HG02840 (cell line): ENCODE data around the gene MMADHC.
"Not testable (repeated sequence)": the region's sequence is repeated elsewhere in the genome, so short reads cannot be mapped to it uniquely, and the experiment has no call there.

Experiments used
- ATAC-seq: cut with Tn5 transposase; IDR thresholded peaks from one replicate; pipeline ENCODE4 v1.9.1; 2021; ENCODE audit warnings: mild to moderate bottlenecking, moderate library complexity, moderate number of reproducible peaks; ENCODE audit not compliant: unreplicated experiment, low FRiP score

The MMADHC gene

GRCh38 chr2:149595056-149595963 is 7.7 kb upstream of the MMADHC start:
- ATAC-seq: no peak

- ATAC-seq: no peak
These were observed 6.8 kb upstream of the MMADHC start for GRCh38 chr2:149594411-149594810.

- no peak for ATAC-seq
These were observed 444 bp upstream of the MMADHC start for GRCh38 chr2:149587950-149588487.

GRCh38 chr2:149586898-149587219 is 716 bp downstream of the MMADHC start:
- no peak for ATAC-seq

- no peak for ATAC-seq
These were observed 1.5 kb downstream of the MMADHC start for GRCh38 chr2:149586063-149586462.

- ATAC-seq: no peak
These were observed 2.2 kb downstream of the MMADHC start for GRCh38 chr2:149585166-149585885.

- ATAC-seq: no peak
These were observed 7.3 kb downstream of the MMADHC start for GRCh38 chr2:149579972-149580882.

GRCh38 chr2:149577269-149577668 is 10.3 kb downstream of the MMADHC start:
- ATAC-seq: no peak

- ATAC-seq: no peak
These were observed 11.8 kb downstream of the MMADHC start for GRCh38 chr2:149575752-149576151.

- ATAC-seq: no peak
These were observed 12.3 kb downstream of the MMADHC start for GRCh38 chr2:149575277-149575676.

GRCh38 chr2:149573760-149574159 is 13.8 kb downstream of the MMADHC start:
- ATAC-seq: no peak

GRCh38 chr2:149572102-149572953 is 15.2 kb downstream of the MMADHC start:
- ATAC-seq: no peak

GRCh38 chr2:149568138-149568537 is 19.4 kb downstream of the MMADHC start:
- ATAC-seq: no peak

GRCh38 chr2:149566652-149567051 is 20.9 kb downstream of the MMADHC start:
- ATAC-seq: no peak

GRCh38 chr2:149565625-149566024 is 21.9 kb downstream of the MMADHC start:
- not testable (repeated sequence) for ATAC-seq

- no peak for ATAC-seq
These were observed 22.6 kb downstream of the MMADHC start for GRCh38 chr2:149564983-149565382.

- ATAC-seq: no peak
These were observed 23.5 kb downstream of the MMADHC start for GRCh38 chr2:149564097-149564496.

GRCh38 chr2:149562324-149562723 is 25.3 kb downstream of the MMADHC start:
- no peak for ATAC-seq

- ATAC-seq: no peak
These were observed 26.2 kb downstream of the MMADHC start for GRCh38 chr2:149561309-149561926.
